Activated CD4-positive, alpha-beta T cell treated with anti-CD3 and anti-CD28 coated beads, Interleukin-2, amount 50 U/mL, for 1 hour (primary cell): Measurements from ENCODE around the gene TSSK2.

Experiments used
- DNase-seq: peaks from one replicate; pipeline ENCODE4 v3.0.0-alpha.2; 2020

The TSSK2 gene

DNA sequence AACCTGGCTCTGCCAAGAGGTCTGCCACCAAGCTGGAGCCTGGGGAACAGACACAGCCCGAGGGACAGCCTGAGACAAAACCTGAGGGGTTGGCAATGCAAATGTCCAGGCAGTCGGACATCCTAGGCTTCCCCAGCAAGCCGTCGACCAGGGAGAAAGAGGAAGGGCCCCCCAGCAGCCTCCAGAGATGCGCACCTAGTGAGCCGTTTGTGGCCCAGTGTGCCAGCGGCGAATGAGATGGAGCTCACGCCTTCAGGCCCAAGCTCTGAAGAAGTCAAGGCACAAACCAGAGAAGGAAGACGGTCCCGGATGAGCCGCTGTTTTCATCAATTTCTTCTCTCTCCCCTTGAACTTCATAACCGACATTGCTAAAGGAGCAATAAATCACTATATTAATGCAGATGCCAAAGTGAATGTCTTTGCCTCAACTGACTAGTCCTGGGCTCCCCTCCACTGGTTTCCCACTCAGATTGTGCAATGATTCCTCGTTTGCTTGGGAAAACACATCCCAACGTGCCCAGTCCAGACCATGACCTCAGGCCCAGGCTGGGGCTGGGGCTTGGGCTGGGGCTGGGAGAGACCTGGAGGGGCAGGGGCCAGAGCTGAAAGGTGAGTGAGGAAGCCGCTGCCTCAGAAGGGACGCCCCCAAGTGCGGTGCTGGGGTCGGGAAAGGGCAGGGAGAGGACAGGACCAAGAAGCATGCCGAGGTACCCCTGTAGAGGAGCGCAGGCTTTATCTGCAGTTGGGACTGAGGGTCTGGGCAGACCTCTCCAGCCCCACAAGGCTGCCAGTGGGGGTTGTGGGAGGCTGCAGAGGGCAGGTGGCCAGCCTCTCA lies 5.4 kb upstream of the TSSK2 start:
- no peak for DNase-seq

DNA sequence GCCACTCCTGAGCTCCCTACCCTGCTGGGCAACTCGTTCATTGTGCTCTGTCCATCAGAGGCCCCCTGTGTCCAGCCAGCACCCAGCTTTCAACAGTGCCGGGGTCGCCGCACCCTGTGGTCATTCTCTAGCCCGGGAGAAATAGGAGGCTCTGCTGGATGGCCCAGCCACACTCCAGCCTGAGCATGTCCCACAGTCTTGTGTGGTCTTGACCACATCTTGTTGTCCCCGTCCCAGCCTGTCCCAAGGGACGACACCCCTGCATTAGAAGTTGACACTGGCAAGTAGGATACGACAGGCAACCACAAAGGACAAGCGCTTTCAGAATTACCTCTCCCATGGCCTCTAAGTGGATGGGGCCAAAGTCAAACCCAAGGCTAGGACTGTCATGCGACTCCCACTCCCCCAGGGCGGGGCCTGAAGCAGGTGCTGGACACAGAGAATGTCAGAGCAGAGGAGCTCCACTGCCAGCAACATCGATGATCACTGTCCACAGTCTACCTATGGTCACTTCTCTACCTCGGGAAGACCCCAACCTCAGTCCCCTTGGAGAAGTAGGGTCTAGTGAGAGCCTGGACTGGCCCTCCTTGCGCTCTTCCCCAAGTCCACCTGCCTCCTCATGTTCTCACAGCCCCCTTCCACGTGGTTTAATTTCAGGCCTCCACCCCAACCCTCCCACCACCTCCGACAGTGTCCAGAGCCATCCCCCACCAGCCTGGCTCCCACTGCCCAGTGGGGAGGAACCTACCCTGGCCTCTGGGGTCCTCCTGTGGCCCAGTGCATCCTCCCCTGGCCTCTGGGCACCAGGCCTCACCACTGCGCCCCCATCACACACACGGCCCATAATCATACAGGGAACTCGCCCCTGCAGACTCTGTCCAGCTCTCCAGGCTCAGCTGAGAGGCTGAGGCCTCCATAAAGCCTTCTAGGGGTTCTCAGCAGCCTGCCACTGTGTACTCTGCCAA lies 4.5 kb upstream of the TSSK2 start:
- DNase-seq = no peak

DNA sequence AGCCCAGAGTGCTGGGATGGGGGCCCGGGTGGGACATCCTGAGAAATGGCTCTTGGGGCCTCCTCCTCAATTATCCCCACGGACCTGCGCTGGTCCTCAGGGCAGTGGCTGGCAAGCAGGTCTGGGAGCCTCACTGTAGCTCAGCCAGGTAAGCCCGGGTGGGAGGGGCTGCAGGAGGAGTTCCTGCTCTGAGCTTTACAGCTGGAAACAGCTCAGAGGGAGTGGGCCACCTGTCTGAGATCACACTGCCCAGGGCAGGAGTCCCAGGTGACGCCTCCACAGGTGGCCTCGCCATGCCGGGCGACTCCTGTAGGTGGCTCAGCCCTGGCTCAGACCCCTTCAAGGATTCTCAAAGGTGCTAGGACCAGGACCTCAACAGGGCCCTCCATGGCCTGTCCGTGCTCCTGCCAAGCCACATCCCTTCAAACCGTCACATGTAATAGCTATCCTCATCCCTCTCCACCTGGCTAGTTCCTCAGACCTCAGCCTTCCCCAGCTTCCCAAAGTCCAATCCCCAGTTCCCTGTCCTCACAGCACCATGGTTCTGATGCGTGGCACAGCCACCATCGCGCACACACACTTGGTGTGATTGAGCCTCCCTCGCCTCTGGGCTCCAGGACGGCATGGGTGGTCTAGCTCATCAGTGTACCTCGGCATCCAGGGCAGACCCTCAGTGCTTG lies 3.6 kb upstream of the TSSK2 start:
- no peak for DNase-seq

DNA sequence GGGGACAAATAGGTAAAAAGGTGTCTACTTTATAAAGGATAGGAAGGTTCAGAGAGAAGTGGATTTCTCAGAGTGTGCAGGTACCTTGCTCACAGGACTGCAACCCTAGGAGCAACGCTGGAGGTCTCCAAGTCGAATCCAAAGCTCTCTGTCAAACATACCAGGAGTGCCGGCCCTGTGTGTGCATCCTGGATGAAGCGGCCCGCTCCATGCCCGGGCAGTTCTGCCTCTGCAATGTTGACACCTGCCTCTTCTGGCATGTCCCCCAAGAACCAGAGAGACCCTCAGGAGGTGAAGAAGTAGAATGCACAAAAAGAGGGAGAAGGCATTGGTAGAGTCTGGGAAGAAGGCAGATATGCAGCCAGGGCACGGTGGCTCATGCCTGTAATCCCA lies 3.1 kb upstream of the TSSK2 start:
- no peak for DNase-seq

DNA sequence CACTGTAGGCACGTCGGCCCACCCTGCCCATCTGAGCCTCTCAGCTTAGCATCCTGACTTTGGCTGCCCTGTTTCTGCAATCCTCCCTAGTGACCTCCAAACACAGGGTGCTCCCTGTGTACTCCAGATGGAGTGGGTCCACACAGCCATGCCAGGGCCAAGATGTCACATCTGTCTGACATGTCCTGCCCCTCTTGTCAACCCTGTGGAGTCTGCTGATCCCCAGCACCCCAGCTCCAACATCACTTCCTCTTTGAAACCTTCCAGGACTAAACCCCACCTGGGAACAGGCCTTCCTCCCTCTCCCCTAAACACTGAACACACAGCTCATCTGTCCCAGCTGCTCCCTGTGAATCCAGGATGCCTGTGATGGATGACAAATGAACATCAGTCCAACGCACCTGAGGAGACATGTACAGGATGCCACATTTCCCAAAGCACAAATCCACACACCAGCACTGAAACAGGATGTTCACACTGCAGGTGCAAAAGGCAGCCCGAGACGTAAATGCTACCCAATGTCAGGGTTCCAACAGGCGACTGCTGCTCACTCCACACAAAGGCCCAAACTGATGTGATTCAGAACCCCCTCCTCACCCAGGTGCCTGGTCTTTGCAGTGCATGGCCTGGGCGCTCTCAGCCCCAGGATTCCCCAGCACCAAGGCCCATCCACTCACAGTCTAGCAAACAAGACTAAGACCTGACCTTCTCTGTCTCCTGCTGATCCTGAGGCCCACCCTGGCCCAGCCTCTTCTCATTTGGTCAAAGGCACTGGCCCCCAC lies 2.0 kb upstream of the TSSK2 start:
- no peak for DNase-seq

DNA sequence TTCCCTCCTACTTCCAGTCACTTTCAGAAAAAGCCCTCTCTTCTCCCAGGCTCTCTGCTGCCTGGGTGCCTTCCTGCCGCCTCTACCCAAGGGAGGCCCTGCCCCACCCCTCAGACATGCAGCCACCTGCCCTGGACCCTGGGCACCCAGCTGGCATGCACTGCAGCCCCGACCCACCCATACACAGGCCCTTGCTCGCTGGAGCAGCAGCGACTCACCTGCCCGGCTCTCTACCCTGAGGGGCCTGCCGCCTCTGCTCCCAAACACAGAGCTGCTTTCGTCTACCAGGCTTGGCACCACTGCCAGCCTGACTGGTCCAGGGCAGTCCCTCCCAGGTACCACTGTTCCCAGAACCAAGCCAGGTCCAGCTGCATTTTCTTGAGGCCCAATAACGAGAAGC lies 1.2 kb upstream of the TSSK2 start:
- DNase-seq = no peak

DNA sequence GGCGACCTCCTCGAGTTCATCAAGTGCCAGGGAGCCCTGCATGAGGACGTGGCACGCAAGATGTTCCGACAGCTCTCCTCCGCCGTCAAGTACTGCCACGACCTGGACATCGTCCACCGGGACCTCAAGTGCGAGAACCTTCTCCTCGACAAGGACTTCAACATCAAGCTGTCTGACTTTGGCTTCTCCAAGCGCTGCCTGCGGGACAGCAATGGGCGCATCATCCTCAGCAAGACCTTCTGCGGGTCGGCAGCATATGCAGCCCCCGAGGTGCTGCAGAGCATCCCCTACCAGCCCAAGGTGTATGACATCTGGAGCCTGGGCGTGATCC lies 542 bp downstream of the TSSK2 start:
- DNase-seq = no peak

DNA sequence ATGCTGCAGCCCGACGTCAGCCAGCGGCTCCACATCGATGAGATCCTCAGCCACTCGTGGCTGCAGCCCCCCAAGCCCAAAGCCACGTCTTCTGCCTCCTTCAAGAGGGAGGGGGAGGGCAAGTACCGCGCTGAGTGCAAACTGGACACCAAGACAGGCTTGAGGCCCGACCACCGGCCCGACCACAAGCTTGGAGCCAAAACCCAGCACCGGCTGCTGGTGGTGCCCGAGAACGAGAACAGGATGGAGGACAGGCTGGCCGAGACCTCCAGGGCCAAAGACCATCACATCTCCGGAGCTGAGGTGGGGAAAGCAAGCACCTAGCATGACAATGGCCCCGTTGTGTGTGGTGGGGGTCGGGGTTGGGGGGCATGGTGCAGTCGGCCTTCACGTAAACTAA lies 1.0 kb downstream of the TSSK2 start:
- DNase-seq = no peak

DNA sequence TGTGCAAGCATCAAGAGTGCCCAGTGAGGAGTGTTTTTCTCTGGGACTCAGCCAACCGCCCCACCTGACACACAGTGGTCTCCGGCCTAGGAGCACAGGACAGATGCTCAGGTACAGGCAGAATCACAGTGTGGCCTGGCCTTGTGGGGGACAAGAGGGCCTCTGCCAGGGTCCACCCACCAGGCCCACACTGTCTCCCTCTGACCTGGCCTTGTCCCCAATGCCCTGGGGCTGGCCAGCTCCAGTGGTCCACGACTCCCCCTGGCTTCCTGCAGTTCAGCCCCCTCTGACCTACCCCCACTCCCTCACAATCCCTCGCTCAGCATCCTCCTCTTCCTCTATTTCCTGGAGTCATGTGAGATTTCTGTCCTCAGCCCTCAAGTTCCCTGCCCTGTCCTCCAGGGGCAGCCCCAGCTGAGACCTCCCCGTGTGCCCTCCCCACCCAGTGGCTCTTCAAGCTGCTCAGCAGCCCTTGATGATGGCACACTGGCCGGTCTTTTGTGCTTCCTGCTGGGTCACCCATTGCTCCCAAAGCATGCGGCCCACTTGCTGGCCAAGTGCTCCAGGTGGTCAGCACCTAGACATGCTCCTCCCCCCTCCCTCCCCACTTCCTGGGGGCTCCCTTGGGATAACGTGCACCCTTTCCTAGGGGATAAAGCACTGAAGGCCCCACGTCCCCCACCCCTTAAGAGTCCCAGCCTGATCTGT lies 1.7 kb downstream of the TSSK2 start:
- no peak for DNase-seq

DNA sequence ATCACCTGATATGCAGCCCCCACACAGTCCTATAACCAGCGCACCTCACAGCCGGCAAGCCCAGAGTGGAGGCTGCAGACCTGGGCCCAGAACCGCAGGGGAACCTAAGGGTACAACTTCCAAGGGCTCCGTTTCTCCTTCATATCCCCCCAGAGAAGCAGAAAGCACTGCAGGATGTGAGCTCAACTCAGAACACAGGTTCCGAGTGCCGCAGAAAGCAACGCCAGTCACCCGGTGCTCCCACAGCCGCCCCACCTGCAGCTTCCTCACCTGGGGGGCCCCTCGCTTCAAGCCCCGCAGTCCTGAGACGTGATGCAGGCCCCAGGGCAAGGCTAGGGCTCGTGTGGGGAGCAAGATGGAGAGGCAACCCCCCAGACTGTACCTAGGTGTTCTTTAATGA lies 2.5 kb downstream of the TSSK2 start:
- no peak for DNase-seq

DNA sequence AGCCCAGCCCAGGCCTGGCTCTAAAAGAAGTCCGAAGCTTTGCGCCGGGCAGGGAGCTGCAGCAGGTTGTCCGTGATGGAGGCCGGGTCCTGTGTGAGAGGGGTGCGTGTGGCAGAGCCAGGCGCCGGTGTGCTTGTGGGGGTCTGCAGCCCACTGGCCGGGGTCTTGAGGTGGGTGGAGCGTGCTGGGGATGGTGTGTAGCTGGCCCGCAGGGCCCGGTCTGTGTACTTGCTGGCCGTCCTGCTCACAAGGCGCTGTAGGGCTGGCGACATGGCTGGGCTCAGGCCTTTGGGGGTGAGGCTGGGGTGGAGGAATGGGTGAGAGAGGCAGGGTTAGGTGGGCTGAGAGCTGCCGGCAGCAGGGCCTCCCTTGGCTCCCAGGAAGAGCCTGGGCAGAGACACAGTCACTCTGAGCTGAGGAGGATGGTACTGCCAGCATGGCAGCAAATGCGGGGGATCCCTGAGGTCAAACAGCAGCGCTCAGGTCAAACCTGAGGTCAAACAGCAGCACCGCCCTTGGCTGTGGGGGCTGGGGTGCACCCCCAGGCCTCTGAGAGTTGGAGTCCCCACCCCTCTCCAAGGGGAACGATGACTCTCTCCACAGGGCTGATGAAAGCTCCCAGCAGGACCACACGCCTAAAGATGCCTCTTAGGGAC lies 3.2 kb downstream of the TSSK2 start:
- no peak for DNase-seq

DNA sequence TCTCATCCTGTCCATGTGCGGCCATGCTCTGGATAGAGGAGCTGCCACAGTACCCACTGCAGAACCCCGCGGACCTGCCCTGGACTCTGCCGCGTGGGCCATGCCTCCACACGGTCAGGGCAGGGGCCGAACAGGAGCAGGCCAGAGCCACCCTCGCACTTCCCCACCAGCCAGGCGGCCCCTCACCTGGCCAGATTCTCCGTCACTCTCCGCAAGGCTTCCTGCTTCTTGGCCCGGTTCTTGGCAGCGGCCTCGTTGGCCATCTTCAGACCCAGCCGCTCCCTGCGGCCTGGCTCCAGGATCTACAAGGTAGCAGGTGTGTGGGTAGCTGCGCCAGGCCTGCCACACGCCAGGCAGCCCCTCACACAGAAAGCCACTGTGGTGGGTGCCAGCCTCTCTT lies 3.8 kb downstream of the TSSK2 start:
- no peak for DNase-seq

DNA sequence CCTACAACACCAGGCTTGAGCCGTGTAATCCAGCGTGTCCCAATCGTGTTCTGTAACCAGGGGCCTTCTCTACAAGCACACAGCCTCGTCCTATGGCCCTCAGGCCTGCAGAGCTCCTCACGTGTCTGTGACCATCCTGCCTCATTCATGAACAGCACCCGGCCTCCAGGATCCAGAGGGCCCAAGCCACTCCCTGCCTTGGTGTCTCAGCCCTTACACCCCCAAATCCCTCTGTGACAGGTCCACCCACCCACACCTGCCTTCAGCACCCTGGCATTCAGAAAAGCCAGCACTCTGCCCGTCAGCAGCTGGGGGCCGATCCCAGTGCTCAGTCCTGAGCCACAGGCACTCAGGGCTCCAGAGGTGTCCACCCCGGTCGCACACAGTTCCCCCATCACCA lies 5.8 kb downstream of the TSSK2 start:
- no peak for DNase-seq

DNA sequence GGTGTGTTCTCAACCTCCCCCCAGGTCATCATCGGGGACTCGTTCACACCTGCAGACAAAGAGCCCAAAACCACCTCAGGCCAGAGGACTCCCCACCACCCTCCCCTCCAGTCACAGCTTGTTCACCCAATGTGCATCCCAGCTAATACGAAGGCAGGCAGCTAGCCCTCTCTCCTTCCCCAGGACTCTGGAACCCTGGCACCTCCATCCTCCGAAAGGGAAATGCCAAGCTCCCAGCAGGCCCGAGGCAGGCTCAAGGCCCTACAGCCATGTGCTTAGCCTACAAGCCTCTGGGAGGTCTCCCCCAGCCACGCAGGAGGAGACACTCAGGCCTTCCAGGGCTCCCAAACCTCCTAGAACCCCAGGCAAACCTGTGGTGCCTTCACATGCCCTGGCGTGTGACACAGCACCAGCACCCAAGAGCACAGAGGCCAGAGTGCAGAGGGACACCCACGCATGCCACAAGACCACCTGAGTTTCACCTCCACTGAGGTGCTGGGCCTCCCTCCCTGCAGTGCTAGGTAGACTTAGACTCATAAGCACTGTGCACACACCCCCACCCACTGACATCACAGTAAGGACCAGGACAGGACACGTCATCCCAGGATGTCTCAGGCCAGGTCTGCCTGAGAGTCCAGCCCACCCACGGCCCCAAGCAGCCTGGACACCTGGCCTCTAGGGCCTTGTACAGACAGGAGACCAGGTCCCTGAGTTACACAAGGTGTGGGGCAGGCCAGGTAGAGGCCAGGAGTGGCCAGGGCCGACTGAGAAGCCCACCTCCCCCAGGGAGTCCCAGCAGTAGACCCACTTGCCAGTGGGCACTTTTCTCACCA lies 6.5 kb downstream of the TSSK2 start:
- DNase-seq = no peak

DNA sequence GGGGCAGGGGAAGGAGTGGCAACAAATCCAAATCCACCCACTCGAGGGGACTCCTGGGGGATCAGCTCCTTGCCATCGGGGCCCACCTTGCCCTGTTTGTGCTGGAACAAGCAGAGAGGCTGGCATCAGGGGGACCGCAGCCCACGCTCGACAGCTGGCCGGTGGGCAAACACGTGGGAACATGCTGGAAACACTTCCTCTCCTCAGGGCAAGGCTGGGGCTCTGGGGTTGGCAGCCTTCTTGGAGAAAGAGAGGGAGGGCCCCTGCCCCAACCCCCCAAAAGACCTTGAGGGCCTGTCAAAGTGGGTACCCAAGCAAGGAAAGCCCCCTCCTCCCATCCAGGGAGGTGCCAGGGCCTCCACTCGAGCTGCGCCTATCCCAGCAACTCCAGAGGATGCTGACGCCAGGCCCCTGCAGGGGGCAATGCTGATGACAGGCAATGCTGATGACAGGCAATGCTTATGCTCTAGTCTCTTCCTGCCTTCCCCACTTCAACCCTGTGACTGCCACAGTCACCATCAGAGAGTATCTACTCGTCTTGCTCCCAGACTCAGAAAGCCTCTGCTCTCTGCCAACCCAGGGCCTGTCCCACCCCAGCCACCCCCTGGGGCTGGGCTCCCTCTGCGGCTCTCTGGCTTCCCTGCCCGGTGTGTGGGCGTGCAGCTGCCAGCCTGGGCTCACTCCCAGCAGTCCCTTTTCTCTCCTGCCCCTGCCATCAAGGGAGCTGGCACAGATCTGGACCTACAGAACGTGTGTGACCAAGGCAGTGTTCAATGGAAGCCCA lies 7.3 kb downstream of the TSSK2 start:
- DNase-seq = no peak

DNA sequence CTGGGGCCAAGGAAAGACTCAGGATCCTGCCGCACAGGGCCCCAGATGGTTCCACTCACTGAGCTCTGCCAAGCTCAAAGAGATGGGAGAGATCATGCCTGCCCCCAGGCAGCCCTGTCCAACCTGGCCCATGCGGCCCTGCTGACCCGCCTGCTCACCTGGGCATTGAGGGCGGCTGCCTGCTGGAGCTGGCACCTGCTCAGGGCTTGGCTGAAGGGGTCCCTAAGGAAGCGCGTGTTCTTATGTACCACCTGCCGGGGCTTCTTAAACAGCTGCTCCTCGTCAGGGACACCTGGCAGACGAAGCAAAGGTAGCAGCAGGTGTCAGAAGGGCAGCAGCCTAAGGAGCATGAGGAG lies 7.9 kb downstream of the TSSK2 start:
- DNase-seq = no peak

DNA sequence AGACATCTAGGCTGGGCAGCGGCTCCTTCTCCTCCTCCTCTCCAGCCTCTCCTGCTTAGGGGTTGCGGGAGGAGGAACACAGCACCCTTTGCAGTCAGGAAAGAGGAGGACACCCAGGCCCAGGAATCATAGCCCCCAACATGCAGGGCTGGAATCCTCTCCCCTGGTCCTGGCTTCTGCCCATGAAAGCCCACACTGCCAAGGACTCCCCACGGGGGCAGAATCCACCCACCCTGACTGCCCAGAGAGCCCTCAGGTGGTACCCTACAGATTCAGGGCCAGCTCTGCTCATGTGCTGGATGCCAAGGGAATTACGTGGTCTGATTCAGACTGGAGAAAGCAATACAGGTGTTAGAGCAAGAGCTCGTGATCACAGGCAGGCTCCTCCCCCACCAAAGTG lies 8.9 kb downstream of the TSSK2 start:
- no peak for DNase-seq

DNA sequence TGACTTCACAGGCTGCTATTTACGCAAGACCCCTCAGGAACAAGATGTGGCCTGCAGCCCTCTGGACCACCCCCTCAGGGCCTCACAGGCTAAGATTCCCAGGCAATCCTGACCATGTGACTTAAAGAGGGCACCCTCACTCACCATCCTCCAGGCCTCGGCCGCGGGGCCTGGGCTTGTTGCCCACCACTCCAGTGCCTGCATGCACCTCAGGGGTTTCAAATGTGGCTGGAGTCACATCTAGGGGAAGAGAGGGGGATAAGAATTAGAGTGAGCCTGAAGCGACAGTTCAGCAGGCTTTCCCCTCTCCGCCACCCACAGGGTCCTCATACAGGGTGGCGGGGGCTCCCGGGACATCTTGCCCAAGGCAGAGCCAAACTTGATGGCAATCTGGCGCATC lies 11.3 kb downstream of the TSSK2 start:
- no peak for DNase-seq

DNA sequence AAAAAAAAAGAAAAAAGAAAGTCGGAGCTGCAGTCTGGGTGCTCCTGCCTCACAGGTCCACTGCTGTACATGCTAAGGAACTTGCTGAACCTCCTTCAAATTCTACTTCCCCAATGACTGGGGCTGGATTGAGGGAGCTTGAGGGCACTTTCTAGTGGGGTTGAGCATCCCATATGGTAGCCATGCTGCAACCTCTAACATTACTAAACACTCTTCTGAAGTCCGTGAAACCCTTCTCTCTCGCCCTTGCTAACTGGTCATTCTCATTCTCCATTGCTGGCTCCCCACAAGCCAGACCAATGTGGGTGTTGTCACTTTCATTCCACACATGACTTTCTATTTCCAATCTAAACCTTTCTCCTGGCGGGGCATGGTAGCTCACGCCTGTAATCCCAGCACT lies 12.1 kb downstream of the TSSK2 start:
- no peak for DNase-seq

DNA sequence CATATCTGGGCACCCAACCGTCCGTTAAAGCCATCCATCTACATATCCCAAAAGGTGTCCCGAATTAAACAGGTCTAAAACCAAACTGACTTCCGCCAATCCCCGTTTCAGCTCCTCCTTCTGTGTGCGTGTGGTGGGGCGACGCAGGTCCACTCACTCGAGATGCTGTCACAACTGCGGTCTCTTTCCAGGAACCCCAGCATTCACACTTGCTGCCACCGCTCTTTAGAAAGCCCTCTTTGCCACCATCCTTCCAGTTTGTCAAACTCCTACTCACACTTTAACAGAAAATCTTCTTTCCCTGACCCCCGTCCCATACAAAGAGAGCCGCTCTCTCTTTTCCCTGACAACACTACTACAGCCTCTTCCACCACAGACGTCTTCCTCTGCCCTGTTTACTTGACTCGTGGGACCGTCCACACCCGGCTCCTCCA lies 12.9 kb downstream of the TSSK2 start:
- DNase-seq = peak; percentile 13
